ENCODE data around the gene ASAP2.

The ASAP2 gene

DNA sequence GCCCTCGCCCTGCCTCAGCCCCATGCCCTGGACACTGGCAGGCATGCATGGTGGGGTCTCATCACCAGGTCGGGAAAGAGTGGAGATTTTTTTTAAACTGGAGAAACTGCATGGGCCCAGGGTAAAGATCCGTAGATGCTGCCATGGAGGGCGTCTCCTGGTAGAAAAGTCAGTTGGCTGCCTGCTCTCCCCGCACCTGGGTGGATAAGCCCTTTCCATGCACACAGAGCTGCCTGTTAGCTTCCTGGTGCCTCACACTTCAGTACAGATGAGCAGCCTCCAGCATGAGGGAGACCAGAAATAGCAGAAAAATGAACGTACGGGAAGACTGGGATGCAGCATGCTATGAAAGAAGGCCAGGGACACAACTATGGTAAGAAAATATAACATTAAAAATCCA, 92.0 kb downstream of the ASAP2 start:
- no peak for TF ChIP-seq EZH2 (IDR thresholded peaks at IDR 0.05; ENCODE audit: borderline replicate concordance, low read depth, low read length, severe bottlenecking)
- TF ChIP-seq CTCF (IDR thresholded peaks at IDR 0.05; ENCODE audit: borderline replicate concordance, extremely low read depth, low read length, poor library complexity, severe bottlenecking) = no peak
- Histone ChIP-seq H3K9ac (ENCODE audit: low read depth, low read length) (no peak overlapping the region), H3K4me1 (ENCODE audit: insufficient read depth, low read length) (no peaks in the 10 kb centered on the region), H3K27ac (ENCODE audit: low read length) (no peak overlapping the region), H3K4me2 (ENCODE audit: insufficient read depth, low read length) (no peak overlapping the region), H3K36me3 (ENCODE audit: insufficient read depth, low read length) (no peaks in the 10 kb centered on the region), H3K9me3 (ENCODE audit: insufficient read depth, low read length, severe bottlenecking) (no peaks in the 10 kb centered on the region), H4K20me1 (ENCODE audit: insufficient read depth, low read length) (no peaks in the 10 kb centered on the region), H3K79me2 (ENCODE audit: insufficient read depth, low read length) (no peaks in the 10 kb centered on the region), H3K4me3 (ENCODE audit: low read depth in 1 of 2, low read length in 2 of 2) (no peak overlapping the region), H3K27me3 (ENCODE audit: insufficient read depth, low read length, poor library complexity) (no peaks in the 10 kb centered on the region), H2AFZ (ENCODE audit: low read depth, low read length) (no peak overlapping the region)
- DNase-seq = no peak
- no peak for ATAC-seq (ENCODE audit: insufficient read depth, low read depth)

- Histone ChIP-seq H3K9ac (ENCODE audit: low read depth, low read length) (no peak overlapping the region), H3K4me2 (ENCODE audit: insufficient read depth, low read length) (no peak overlapping the region), H3K79me2 (ENCODE audit: insufficient read depth, low read length) (no peaks in the 10 kb centered on the region), H2AFZ (ENCODE audit: low read depth, low read length) (no peak overlapping the region), H4K20me1 (ENCODE audit: insufficient read depth, low read length) (no peaks in the 10 kb centered on the region; the same call in 1 of the 2 replicates), H3K36me3 (ENCODE audit: insufficient read depth, low read length) (no peaks in the 10 kb centered on the region), H3K27me3 (ENCODE audit: insufficient read depth, low read length, poor library complexity) (no peaks in the 10 kb centered on the region), H3K9me3 (ENCODE audit: insufficient read depth, low read length, severe bottlenecking) (no peaks in the 10 kb centered on the region), H3K27ac (ENCODE audit: low read length) (no peak overlapping the region), H3K4me1 (ENCODE audit: insufficient read depth, low read length) (no peaks in the 10 kb centered on the region), H3K4me3 (ENCODE audit: low read depth in 1 of 2, low read length in 2 of 2) (no peak overlapping the region)
- TF ChIP-seq EZH2 (IDR thresholded peaks at IDR 0.05; ENCODE audit: borderline replicate concordance, low read depth, low read length, severe bottlenecking) (no peak), CTCF (IDR thresholded peaks at IDR 0.05; ENCODE audit: borderline replicate concordance, extremely low read depth, low read length, poor library complexity, severe bottlenecking) (no peak)
- no peak for ATAC-seq (ENCODE audit: insufficient read depth, low read depth)
- no peak for DNase-seq
These were observed 92.8 kb downstream of the ASAP2 start for GRCh38 chr2:9299161-9300100.

DNA sequence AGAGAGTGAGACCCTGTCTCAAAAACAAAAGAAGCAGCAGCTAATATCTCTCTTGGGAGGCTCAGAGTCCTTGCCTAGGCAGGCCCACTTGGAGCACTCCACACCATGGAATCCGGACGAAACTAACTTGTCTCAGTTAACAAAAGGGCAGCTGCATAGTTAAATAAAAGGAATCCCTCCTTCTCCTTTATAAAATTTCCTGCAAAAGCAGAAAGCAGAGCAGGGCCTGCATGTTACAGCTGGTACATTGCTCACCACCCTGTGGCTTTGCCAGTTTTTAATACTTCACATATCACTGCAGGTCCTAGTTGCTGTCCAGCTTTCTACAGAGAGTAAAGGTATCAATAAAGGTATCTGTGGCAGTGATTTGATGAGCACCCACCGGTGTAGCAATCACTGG, 93.6 kb downstream of the ASAP2 start:
- Histone ChIP-seq H3K9ac (ENCODE audit: low read depth, low read length) (no peak overlapping the region), H2AFZ (ENCODE audit: low read depth, low read length) (no peak overlapping the region), H3K4me3 (ENCODE audit: low read depth in 1 of 2, low read length in 2 of 2) (no peak overlapping the region), H4K20me1 (ENCODE audit: insufficient read depth, low read length) (no peaks in the 10 kb centered on the region; the same call in 1 of the 2 replicates), H3K27me3 (ENCODE audit: insufficient read depth, low read length, poor library complexity) (no peaks in the 10 kb centered on the region), H3K36me3 (ENCODE audit: insufficient read depth, low read length) (no peaks in the 10 kb centered on the region), H3K4me2 (ENCODE audit: insufficient read depth, low read length) (no peak overlapping the region), H3K9me3 (ENCODE audit: insufficient read depth, low read length, severe bottlenecking) (no peaks in the 10 kb centered on the region), H3K79me2 (ENCODE audit: insufficient read depth, low read length) (no peaks in the 10 kb centered on the region), H3K4me1 (ENCODE audit: insufficient read depth, low read length) (no peaks in the 10 kb centered on the region), H3K27ac (ENCODE audit: low read length) (no peak overlapping the region)
- no peak for TF ChIP-seq CTCF (IDR thresholded peaks at IDR 0.05; ENCODE audit: borderline replicate concordance, extremely low read depth, low read length, poor library complexity, severe bottlenecking)
- TF ChIP-seq EZH2 (IDR thresholded peaks at IDR 0.05; ENCODE audit: borderline replicate concordance, low read depth, low read length, severe bottlenecking) = no peak
- ATAC-seq (ENCODE audit: insufficient read depth, low read depth) (no peak), DNase-seq (no peak)
